MCF 10A (cell line): ENCODE data around the gene GDPD2. TPM values are rescaled to one million over a fixed set of nuclear protein-coding genes. Genes with fewer than 3 reads are reported as not detected.

ENCODE experiments used
- BruUV-seq: library from RNA; stranded (reverse); fragments of 400-500 nt; replicated peaks from 2 replicates; lab custom pipeline; 2021; lab: Mats Ljungman, UMichigan
- CTCF ChIA-PET: fragments of 300-600 bp; sonication (Branson Sonifier 250); formaldehyde crosslinking; extraction: SDS; loops from one replicate; lab custom pipeline; 2021; ENCODE audit warnings: antibody characterized with exemption, inconsistent platforms; lab: Yijun Ruan, JAX
- POLR2A ChIA-PET: fragments of 300-600, 350-650 bp; sonication (Branson Sonifier 250); formaldehyde crosslinking; extraction: SDS; loops from one replicate; lab custom pipeline; 2020; ENCODE audit warnings: antibody characterized with exemption, inconsistent platforms; lab: Yijun Ruan, JAX
- DNase-seq: peaks from one replicate; pipeline ENCODE4 v3.0.0-alpha.2; 2018; ENCODE audit not compliant: unreplicated experiment
- H3K27ac Mint-ChIP-seq: one replicate; pipeline ENCODE4 v1.8.0; 2022; ENCODE audit warnings: mild to moderate bottlenecking, low read depth, mixed read lengths; ENCODE audit not compliant: unreplicated experiment
- H3K27me3 Mint-ChIP-seq: one replicate; pipeline ENCODE4 v1.8.0; 2022; ENCODE audit warnings: mixed read lengths; ENCODE audit not compliant: insufficient read depth, unreplicated experiment
- H3K36me3 Mint-ChIP-seq: one replicate; pipeline ENCODE4 v1.8.0; 2022; ENCODE audit warnings: mild to moderate bottlenecking, moderate library complexity, mixed read lengths; ENCODE audit not compliant: insufficient read depth, unreplicated experiment
- H3K4me1 Mint-ChIP-seq: one replicate; pipeline ENCODE4 v1.8.0; 2022; ENCODE audit warnings: mixed read lengths; ENCODE audit not compliant: insufficient read depth, unreplicated experiment
- H3K4me3 Mint-ChIP-seq: one replicate; pipeline ENCODE4 v1.8.0; 2022; ENCODE audit warnings: mild to moderate bottlenecking, moderate library complexity, mixed read lengths; ENCODE audit not compliant: unreplicated experiment
- H3K9me3 Mint-ChIP-seq: one replicate; pipeline ENCODE4 v1.8.0; 2022; ENCODE audit warnings: mixed read lengths; ENCODE audit not compliant: unreplicated experiment
- intact Hi-C: fragments of 100-400 bp; cut with micrococcal nuclease; formaldehyde crosslinking; loops from 2 replicates; pipeline ENCODE4 v1.14.1; 2022
- total RNA-seq: library from RNA; stranded (reverse); gene quantifications from 2 replicates; pipeline ENCODE4 v1.2.3, GENCODE V29; 2022
- TF ChIP-seq, protein P1 (sequence below): fragments of 200-600 bp; IDR thresholded peaks from one replicate; pipeline ENCODE4 v1.8.0; 2022; ENCODE audit warnings: antibody characterized with exemption, mild to moderate bottlenecking; ENCODE audit not compliant: unreplicated experiment

The GDPD2 gene
- total RNA-seq, 1 experiment from 2014 or later, result not detected

GRCh38 chrX:70427365-70427764 lies 4.3 kb downstream of the GDPD2 start:
- CTCF ChIA-PET, result interaction anchor here (0.8 kb wide), 1 partner anchor 12 kb away, joined by 3 read pairs; no protein-coding TSS in a partner anchor
- no peak overlapping the region for H3K27ac Mint-ChIP-seq
- no peaks in the 10 kb centered on the region for H3K9me3 Mint-ChIP-seq
- no peak for DNase-seq
- peaks cover 50% of the 10 kb centered on the region for H3K27me3 Mint-ChIP-seq
- intact Hi-C loops, result no loop called here
- H3K4me3 Mint-ChIP-seq, result no peak overlapping the region
- peaks cover 6% of the 10 kb centered on the region for H3K4me1 Mint-ChIP-seq
- no TSS peak for BruUV-seq
- POLR2A ChIA-PET, result no interaction called here
- H3K36me3 Mint-ChIP-seq, result no peaks in the 10 kb centered on the region
- TF ChIP-seq, protein P1, sequence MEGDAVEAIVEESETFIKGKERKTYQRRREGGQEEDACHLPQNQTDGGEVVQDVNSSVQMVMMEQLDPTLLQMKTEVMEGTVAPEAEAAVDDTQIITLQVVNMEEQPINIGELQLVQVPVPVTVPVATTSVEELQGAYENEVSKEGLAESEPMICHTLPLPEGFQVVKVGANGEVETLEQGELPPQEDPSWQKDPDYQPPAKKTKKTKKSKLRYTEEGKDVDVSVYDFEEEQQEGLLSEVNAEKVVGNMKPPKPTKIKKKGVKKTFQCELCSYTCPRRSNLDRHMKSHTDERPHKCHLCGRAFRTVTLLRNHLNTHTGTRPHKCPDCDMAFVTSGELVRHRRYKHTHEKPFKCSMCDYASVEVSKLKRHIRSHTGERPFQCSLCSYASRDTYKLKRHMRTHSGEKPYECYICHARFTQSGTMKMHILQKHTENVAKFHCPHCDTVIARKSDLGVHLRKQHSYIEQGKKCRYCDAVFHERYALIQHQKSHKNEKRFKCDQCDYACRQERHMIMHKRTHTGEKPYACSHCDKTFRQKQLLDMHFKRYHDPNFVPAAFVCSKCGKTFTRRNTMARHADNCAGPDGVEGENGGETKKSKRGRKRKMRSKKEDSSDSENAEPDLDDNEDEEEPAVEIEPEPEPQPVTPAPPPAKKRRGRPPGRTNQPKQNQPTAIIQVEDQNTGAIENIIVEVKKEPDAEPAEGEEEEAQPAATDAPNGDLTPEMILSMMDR, result no peak

DNA sequence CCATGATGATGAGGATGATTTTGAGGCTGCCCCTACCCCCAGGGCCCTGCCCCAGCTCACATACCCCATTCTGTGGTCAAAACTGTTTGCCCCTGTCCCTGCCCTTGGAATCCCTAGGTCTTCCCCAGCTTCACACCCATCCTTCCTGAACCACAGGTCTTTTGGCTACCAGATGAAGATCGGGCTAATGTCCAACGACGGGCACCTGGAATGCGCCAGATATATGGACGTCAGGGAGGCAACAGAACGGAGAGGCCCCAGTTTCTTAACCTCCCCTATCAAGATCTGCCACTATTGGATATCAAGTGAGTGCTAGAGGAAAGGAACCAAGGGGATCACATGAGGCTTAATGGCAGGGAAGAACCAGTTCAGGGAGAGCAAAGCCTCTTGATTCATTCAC lies 6.6 kb downstream of the GDPD2 start:
- Mint-ChIP-seq H3K36me3 (peaks cover under 1% of the 10 kb centered on the region), H3K27me3 (peaks cover 48% of the 10 kb centered on the region), H3K4me1 (no peaks in the 10 kb centered on the region), H3K9me3 (no peaks in the 10 kb centered on the region), H3K4me3 (no peak overlapping the region), H3K27ac (no peak overlapping the region)
- no TSS peak for BruUV-seq
- intact Hi-C loops, result loop anchor here (5.0 to 10.0 kb wide), 3 partner anchors 137 to 295 kb away; partner anchors contain the start of genes IGBP1 and KIF4A
- CTCF ChIA-PET, result interaction anchor here (1.6 kb wide), 1 partner anchor 232 kb away, joined by 4 read pairs; no protein-coding TSS in a partner anchor
- TF ChIP-seq, protein P1, result no peak
- POLR2A ChIA-PET, result no interaction called here
- no peak for DNase-seq

- BruUV-seq, result no TSS peak
- Mint-ChIP-seq H3K4me3 (peak overlapping the region; percentile 80), H3K36me3 (peaks cover 5% of the 10 kb centered on the region), H3K27ac (no peak overlapping the region), H3K27me3 (peaks cover 61% of the 10 kb centered on the region), H3K4me1 (peaks cover 5% of the 10 kb centered on the region), H3K9me3 (no peaks in the 10 kb centered on the region)
- intact Hi-C loops, result loop anchor here (5.0 to 10.0 kb wide), 3 partner anchors 141 to 298 kb away; partner anchors contain the start of genes IGBP1 and KIF4A
- TF ChIP-seq, protein P1, result no peak
- POLR2A ChIA-PET, result interaction anchor here (0.6 to 1.2 kb wide), 5 partner anchors 14 to 142 kb away, joined by 3 to 4 read pairs (median 3); no protein-coding TSS in a partner anchor
- CTCF ChIA-PET, result interaction anchor here (0.5 to 2.0 kb wide), 12 partner anchors 9 to 485 kb away, joined by 3 to 9 read pairs (median 4); partner anchors contain the start of gene GDPD2
- DNase-seq, result no peak
Observed at GRCh38 chrX:70432936-70433847, 10.1 kb downstream of the GDPD2 start.
